ENCODE data around the gene REEP1. TPM values are rescaled to one million over a fixed set of nuclear protein-coding genes. Genes with fewer than 3 reads are reported as not detected.
A peak's percentile ranks its signal among the peaks of the same experiment; 100 is the strongest.

The REEP1 gene
- polyA plus RNA-seq, 1 donor (not counting 4 experiments of a cell fraction or from before 2014, with no cell fraction given) = 0.30 TPM

DNA sequence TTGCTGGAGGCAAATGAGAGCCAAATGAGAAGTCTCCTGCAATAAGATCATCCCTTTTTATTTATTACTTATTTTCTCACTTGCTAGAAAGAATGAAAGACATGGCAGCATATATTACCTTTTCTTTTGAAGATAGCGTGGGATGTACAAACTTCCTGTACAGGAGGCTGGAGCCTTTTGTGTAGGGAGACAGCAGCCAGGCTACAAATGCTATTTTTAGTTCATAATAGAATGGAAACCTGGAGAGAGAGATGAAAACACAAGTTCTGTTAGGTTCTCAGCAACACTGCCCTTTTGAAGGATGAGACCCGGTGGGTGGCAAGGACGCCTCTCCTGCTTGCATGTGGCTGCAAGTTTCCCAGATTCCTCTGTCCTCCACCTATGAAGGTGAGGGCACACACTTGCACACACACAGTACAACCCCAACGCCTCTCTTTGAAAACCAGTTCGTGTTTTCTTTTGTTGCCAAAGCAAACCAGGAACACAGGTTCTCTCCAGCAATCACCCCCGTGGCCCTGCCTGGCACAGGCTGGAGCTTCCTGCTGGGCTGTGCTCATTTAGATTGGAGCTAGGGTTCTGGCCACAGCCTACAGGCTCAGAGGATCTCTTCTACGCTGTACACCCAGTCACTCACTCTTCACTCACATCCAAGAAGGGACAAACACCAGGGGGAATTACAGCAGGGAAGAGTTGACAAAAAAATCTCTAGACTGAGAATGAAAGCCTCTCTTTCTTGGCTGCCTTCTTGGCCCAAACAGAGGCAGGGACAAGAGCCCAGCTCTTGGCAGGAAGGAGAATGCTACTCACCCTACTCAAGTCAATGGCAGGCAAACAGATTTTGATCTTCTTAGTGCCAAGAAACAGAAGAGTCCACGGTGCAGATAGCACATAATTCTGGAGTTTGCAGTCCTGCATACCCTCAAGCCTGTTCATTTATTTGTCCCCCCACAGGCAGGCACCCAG lies 82.6 kb downstream of the REEP1 start:
- FAIRE-seq = no peak

DNA sequence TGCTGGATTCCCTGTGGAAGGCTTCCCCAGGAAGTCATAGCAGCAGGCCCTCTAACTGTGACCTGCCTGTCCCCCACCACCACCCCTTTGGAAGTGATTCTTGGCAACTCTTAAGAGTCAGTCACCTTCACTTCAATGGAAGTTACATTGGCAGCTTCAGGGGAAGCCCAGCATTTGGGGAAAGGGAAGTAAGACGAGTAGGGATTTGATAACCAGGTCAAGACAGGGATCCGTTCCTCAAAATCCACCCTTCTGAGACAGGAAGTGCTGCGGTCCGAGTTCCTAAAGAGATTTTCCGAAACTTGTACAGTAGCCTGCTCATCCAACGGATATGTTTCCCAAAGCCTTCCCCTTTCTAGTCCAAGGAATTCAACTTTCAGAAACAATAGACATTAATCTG lies 84.0 kb downstream of the REEP1 start:
- FAIRE-seq = no peak
- dilution Hi-C loops (cut with MboI; ENCODE audit: extremely low pct_ligation_motif_present, low sequenced_read_pairs) = no loop called here
- no peak overlapping the region for H3K27ac ChIP-seq (ENCODE audit: control insufficient read depth, insufficient read depth, low read length)

More for the DNA sequence above, 82.6 kb downstream of the REEP1 start:
- Histone ChIP-seq H3K9me3 (ENCODE audit: control insufficient read depth, low read depth, low read length) (no peaks in the 10 kb centered on the region), H3K4me3 (ENCODE audit: control insufficient read depth in 2 of 3, extremely low read depth in 1 of 3, insufficient read depth in 2 of 3, low read depth in 1 of 3, low read length in 3 of 3) (no peak overlapping the region), H3K9me1 (ENCODE audit: control insufficient read depth, extremely low read depth, insufficient read depth, low read length) (no peaks in the 10 kb centered on the region), H3K79me2 (ENCODE audit: control insufficient read depth, insufficient read depth, low read length) (no peaks in the 10 kb centered on the region), H2AFZ (ENCODE audit: control insufficient read depth, low read length) (peak overlapping the region; percentile 80), H4K20me1 (ENCODE audit: control insufficient read depth, extremely low read depth, insufficient read depth, low read length) (no peaks in the 10 kb centered on the region), H3K36me3 (ENCODE audit: control insufficient read depth in 2 of 2, extremely low read depth in 1 of 2, insufficient read depth in 2 of 2, low read length in 2 of 2) (no peaks in the 10 kb centered on the region), H3K4me2 (ENCODE audit: control insufficient read depth, extremely low read depth, insufficient read depth, low read depth, low read length) (no peak overlapping the region), H3K9ac (ENCODE audit: control insufficient read depth, extremely low read depth, insufficient read depth, low read length) (no peak overlapping the region), H3K27ac (ENCODE audit: control insufficient read depth, insufficient read depth, low read length) (no peak overlapping the region), H3K27me3 (ENCODE audit: control insufficient read depth, extremely low read depth, insufficient read depth, low read length) (no peaks in the 10 kb centered on the region), H3K4me1 (ENCODE audit: control insufficient read depth, extremely low read depth, insufficient read depth, low read length) (peaks cover 18% of the 10 kb centered on the region)
- dilution Hi-C loops (cut with MboI; ENCODE audit: extremely low pct_ligation_motif_present, low sequenced_read_pairs) = no loop called here
- no peak for TF ChIP-seq EZH2 (IDR thresholded peaks at IDR 0.05; ENCODE audit: low read length)
- TF ChIP-seq, protein P1, sequence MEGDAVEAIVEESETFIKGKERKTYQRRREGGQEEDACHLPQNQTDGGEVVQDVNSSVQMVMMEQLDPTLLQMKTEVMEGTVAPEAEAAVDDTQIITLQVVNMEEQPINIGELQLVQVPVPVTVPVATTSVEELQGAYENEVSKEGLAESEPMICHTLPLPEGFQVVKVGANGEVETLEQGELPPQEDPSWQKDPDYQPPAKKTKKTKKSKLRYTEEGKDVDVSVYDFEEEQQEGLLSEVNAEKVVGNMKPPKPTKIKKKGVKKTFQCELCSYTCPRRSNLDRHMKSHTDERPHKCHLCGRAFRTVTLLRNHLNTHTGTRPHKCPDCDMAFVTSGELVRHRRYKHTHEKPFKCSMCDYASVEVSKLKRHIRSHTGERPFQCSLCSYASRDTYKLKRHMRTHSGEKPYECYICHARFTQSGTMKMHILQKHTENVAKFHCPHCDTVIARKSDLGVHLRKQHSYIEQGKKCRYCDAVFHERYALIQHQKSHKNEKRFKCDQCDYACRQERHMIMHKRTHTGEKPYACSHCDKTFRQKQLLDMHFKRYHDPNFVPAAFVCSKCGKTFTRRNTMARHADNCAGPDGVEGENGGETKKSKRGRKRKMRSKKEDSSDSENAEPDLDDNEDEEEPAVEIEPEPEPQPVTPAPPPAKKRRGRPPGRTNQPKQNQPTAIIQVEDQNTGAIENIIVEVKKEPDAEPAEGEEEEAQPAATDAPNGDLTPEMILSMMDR (optimal IDR thresholded peaks at IDR 0.05 in 1 of 3, IDR thresholded peaks at IDR 0.05 in 1 of 3, conservative IDR thresholded peaks at IDR 0.05 in 1 of 3; ENCODE audit: extremely low read depth in 1 of 3, insufficient read depth in 2 of 3, low read length in 3 of 3) = no peak
- no peak for DNase-seq (ENCODE audit: low read depth, low spot score)

More for the DNA sequence above, 84.0 kb downstream of the REEP1 start:
- no peaks in the 10 kb centered on the region for H3K79me2 ChIP-seq (ENCODE audit: control insufficient read depth, insufficient read depth, low read length)
- no peak overlapping the region for H2AFZ ChIP-seq (ENCODE audit: control insufficient read depth, low read length)
- H3K9ac ChIP-seq (ENCODE audit: control insufficient read depth, extremely low read depth, insufficient read depth, low read length) = no peak overlapping the region
- H3K36me3 ChIP-seq (ENCODE audit: control insufficient read depth in 2 of 2, extremely low read depth in 1 of 2, insufficient read depth in 2 of 2, low read length in 2 of 2) = no peaks in the 10 kb centered on the region
- H3K9me3 ChIP-seq (ENCODE audit: control insufficient read depth, low read depth, low read length) = no peaks in the 10 kb centered on the region
- peaks cover 18% of the 10 kb centered on the region for H3K4me1 ChIP-seq (ENCODE audit: control insufficient read depth, extremely low read depth, insufficient read depth, low read length)
- H3K4me3 ChIP-seq (ENCODE audit: control insufficient read depth in 2 of 3, extremely low read depth in 1 of 3, insufficient read depth in 2 of 3, low read depth in 1 of 3, low read length in 3 of 3) = no peak overlapping the region
- TF ChIP-seq, protein P1 (optimal IDR thresholded peaks at IDR 0.05 in 1 of 3, IDR thresholded peaks at IDR 0.05 in 1 of 3, conservative IDR thresholded peaks at IDR 0.05 in 1 of 3; ENCODE audit: extremely low read depth in 1 of 3, insufficient read depth in 2 of 3, low read length in 3 of 3) = no peak
- TF ChIP-seq EZH2 (IDR thresholded peaks at IDR 0.05; ENCODE audit: low read length) = no peak
- H3K9me1 ChIP-seq (ENCODE audit: control insufficient read depth, extremely low read depth, insufficient read depth, low read length) = no peaks in the 10 kb centered on the region
- no peaks in the 10 kb centered on the region for H4K20me1 ChIP-seq (ENCODE audit: control insufficient read depth, extremely low read depth, insufficient read depth, low read length)
- H3K4me2 ChIP-seq (ENCODE audit: control insufficient read depth, extremely low read depth, insufficient read depth, low read depth, low read length) = no peak overlapping the region
- DNase-seq (ENCODE audit: low read depth, low spot score) = no peak
- no peaks in the 10 kb centered on the region for H3K27me3 ChIP-seq (ENCODE audit: control insufficient read depth, extremely low read depth, insufficient read depth, low read length)

Measured in keratinocyte (primary cell).